OCI-LY7 (cell line): ENCODE results near the gene DCTN1. TPM values are rescaled to one million over a fixed set of nuclear protein-coding genes. Genes with fewer than 3 reads are reported as not detected.

ENCODE experiments used
- BruUV-seq: library from RNA; stranded (reverse); fragments of 400-500 nt; replicated peaks from 2 replicates; lab custom pipeline; 2021; lab: Mats Ljungman, UMichigan
- CTCF ChIA-PET: fragments of 300-600 bp; sonication (Branson Sonifier 250); formaldehyde crosslinking; loops from one replicate; lab custom pipeline; 2022; ENCODE audit warnings: antibody characterized with exemption; ENCODE audit not compliant: unreplicated experiment; lab: Charles Lee
- POLR2A ChIA-PET: fragments of 300-600 bp; sonication (Branson Sonifier 250); formaldehyde crosslinking; loops from one replicate; lab custom pipeline; 2022; ENCODE audit warnings: antibody characterized with exemption; lab: Charles Lee
- DNase-seq: peaks from one replicate; pipeline ENCODE4 v3.0.0-alpha.2; 2015; ENCODE audit warnings: low spot score
- H2AFZ ChIP-seq: fragments of 200-600 bp; sonication (generic), shearing (Covaris generic); 2 replicates; pipeline ENCODE4 v1.6.1; 2014; ENCODE audit warnings: mild to moderate bottlenecking, antibody characterized with exemption, low read length, moderate library complexity
- H3K27ac ChIP-seq: fragments of 200-600 bp; sonication (generic); 2 replicates; pipeline ENCODE4 v1.5.1; 2014; ENCODE audit warnings: mixed run types, low read depth, mild to moderate bottlenecking, moderate library complexity, low read length, inconsistent platforms; ENCODE audit not compliant: poor library complexity, severe bottlenecking
- H3K36me3 ChIP-seq: fragments of 200-600 bp; sonication (generic); 2 replicates; pipeline ENCODE4 v1.6.1; 2014; ENCODE audit warnings: mild to moderate bottlenecking, antibody characterized with exemption, low read length, moderate library complexity, mixed read lengths; ENCODE audit not compliant: insufficient read depth
- H3K4me1 ChIP-seq: fragments of 200-600 bp; sonication (generic); 2 replicates; pipeline ENCODE4 v1.5.1; 2014; ENCODE audit warnings: mild to moderate bottlenecking, low read length; ENCODE audit not compliant: insufficient read depth, poor library complexity, severe bottlenecking
- H3K4me2 ChIP-seq: fragments of 200-600 bp; sonication (generic); 2 replicates; pipeline ENCODE4 v1.6.1; 2014; ENCODE audit warnings: mild to moderate bottlenecking, low read length
- H3K4me3 ChIP-seq: fragments of 200-600 bp; sonication (generic); 2 replicates; pipeline ENCODE4 v1.5.1; 2014; ENCODE audit warnings: mild to moderate bottlenecking, low read depth, low read length; ENCODE audit not compliant: poor library complexity, severe bottlenecking
- H3K79me2 ChIP-seq: fragments of 200-600 bp; sonication (generic); 2 replicates; pipeline ENCODE4 v1.6.1; 2016; ENCODE audit warnings: low read depth, mild to moderate bottlenecking, low read length, moderate library complexity, mixed read lengths; ENCODE audit not compliant: insufficient read depth
- H3K9me2 ChIP-seq: fragments of 200-600 bp; sonication (generic); 2 replicates; pipeline ENCODE4 v1.6.1; 2016; ENCODE audit warnings: mild to moderate bottlenecking, low read length, mixed read lengths; ENCODE audit not compliant: insufficient read depth
- H3K9me3 ChIP-seq: fragments of 200-600 bp; sonication (generic); 2 replicates; pipeline ENCODE4 v1.6.1; 2014; ENCODE audit warnings: mild to moderate bottlenecking, mixed run types, low read length, mixed read lengths
- H4K20me1 ChIP-seq: fragments of 200-600 bp; sonication (generic); 2 replicates; pipeline ENCODE4 v1.6.1; 2014; ENCODE audit warnings: mild to moderate bottlenecking, antibody characterized with exemption, low read length, moderate library complexity, mixed read lengths; ENCODE audit not compliant: insufficient read depth
- EZH2phosphoT487 ChIP-seq: fragments of 200-600 bp; sonication (generic); IDR thresholded peaks from 2 replicates; pipeline ENCODE4 v1.6.1; 2018; ENCODE audit warnings: low read depth, borderline replicate concordance, mild to moderate bottlenecking, mixed run types, antibody characterized with exemption, low read length, moderate library complexity, mixed read lengths
- intact Hi-C: fragments of 100-400 bp; cut with micrococcal nuclease; formaldehyde crosslinking; loops from one replicate; pipeline ENCODE4 v1.10.0; 2022; ENCODE audit not compliant: unreplicated experiment
- total RNA-seq, 2 experiments: library from RNA; depleted of rRNA in 1 of 2; stranded (reverse); fragments of >200 nt in 1 of 2; shearing (Covaris generic) in 1 of 2; gene quantifications; 2 replicates each; pipeline ENCODE4 v1.2.3, GENCODE V29; 2014 to 2022
- TF ChIP-seq, protein P1 (sequence below): fragments of 200-600 bp; sonication (generic); conservative IDR thresholded peaks from 2 replicates; pipeline ENCODE4 v1.5.1; 2014; ENCODE audit warnings: mild to moderate bottlenecking, antibody characterized with exemption, low read length, moderate library complexity, mixed read lengths

DCTN1 gene
- total RNA-seq, 2 experiments from 2014 or later = 45.5 to 100 TPM

DNA sequence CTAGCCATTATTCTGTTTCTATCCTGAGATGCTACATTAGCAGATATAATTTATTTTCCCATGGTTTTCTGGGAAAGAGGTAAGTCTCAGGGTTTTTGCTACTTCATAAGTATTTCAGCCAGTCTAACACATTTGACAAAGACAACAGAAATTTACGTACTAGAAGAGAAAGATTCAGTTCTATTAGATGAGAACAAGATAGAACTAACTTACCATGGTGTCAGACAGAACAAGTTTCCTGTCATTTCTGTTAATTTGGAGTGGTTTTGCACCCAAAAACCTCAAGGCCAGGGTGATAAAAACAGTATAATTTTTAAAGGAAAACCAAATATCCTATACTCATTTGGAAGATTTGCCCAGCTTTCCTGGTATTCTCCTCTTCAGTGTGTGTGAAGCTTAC lies 52.5 kb downstream of the DCTN1 start:
- H3K9me3 ChIP-seq = no peaks in the 10 kb centered on the region
- no peak for TF ChIP-seq EZH2phosphoT487
- TF ChIP-seq, protein P1, sequence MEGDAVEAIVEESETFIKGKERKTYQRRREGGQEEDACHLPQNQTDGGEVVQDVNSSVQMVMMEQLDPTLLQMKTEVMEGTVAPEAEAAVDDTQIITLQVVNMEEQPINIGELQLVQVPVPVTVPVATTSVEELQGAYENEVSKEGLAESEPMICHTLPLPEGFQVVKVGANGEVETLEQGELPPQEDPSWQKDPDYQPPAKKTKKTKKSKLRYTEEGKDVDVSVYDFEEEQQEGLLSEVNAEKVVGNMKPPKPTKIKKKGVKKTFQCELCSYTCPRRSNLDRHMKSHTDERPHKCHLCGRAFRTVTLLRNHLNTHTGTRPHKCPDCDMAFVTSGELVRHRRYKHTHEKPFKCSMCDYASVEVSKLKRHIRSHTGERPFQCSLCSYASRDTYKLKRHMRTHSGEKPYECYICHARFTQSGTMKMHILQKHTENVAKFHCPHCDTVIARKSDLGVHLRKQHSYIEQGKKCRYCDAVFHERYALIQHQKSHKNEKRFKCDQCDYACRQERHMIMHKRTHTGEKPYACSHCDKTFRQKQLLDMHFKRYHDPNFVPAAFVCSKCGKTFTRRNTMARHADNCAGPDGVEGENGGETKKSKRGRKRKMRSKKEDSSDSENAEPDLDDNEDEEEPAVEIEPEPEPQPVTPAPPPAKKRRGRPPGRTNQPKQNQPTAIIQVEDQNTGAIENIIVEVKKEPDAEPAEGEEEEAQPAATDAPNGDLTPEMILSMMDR = no peak
- no peak for DNase-seq
- H3K27ac ChIP-seq = no peak overlapping the region
- H3K79me2 ChIP-seq = no peaks in the 10 kb centered on the region
- POLR2A ChIA-PET = no interaction called here
- no peak overlapping the region for H3K4me2 ChIP-seq
- intact Hi-C loops = no loop called here
- H3K9me2 ChIP-seq = no peaks in the 10 kb centered on the region
- no peaks in the 10 kb centered on the region for H3K4me1 ChIP-seq
- H4K20me1 ChIP-seq = no peaks in the 10 kb centered on the region
- no peak overlapping the region for H2AFZ ChIP-seq
- no peak overlapping the region for H3K4me3 ChIP-seq
- H3K36me3 ChIP-seq = no peaks in the 10 kb centered on the region
- CTCF ChIA-PET = interaction anchor here (0.5 kb wide), 1 partner anchor 14 kb away, joined by 3 read pairs; no protein-coding TSS in a partner anchor
- BruUV-seq = no TSS peak

DNA sequence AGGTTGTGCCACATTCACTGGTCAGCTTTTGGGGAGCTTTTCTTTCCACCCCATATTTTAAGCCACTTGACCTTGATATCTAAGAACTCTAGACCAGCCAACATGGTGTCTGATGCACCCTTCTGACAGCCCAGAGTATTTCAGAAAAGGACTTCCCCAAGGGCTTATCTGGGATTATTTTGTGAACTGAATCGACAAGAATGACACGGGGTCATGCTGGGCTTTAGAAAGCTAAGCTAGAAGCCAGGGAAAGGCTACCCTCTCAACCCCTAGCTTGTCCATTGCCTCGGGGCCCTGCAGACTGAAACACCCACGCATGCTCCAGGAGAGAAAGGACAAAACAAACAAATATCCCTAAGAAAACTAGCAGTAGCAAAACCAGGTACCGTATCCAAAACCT lies 52.9 kb downstream of the DCTN1 start:
- H3K9me2 ChIP-seq = no peaks in the 10 kb centered on the region
- no peak overlapping the region for H3K27ac ChIP-seq
- no peaks in the 10 kb centered on the region for H3K9me3 ChIP-seq
- no peak for DNase-seq
- TF ChIP-seq, protein P1 = no peak
- TF ChIP-seq EZH2phosphoT487 = no peak
- POLR2A ChIA-PET = interaction anchor here (0.6 kb wide), 2 partner anchors 12 to 146 kb away, joined by 3 read pairs; no protein-coding TSS in a partner anchor
- no peaks in the 10 kb centered on the region for H3K79me2 ChIP-seq
- no peaks in the 10 kb centered on the region for H3K4me1 ChIP-seq
- CTCF ChIA-PET = no interaction called here
- no peak overlapping the region for H3K4me2 ChIP-seq
- H2AFZ ChIP-seq = no peak overlapping the region
- no TSS peak for BruUV-seq
- no peaks in the 10 kb centered on the region for H4K20me1 ChIP-seq
- intact Hi-C loops = no loop called here
- H3K36me3 ChIP-seq = no peaks in the 10 kb centered on the region
- H3K4me3 ChIP-seq = no peak overlapping the region

DNA sequence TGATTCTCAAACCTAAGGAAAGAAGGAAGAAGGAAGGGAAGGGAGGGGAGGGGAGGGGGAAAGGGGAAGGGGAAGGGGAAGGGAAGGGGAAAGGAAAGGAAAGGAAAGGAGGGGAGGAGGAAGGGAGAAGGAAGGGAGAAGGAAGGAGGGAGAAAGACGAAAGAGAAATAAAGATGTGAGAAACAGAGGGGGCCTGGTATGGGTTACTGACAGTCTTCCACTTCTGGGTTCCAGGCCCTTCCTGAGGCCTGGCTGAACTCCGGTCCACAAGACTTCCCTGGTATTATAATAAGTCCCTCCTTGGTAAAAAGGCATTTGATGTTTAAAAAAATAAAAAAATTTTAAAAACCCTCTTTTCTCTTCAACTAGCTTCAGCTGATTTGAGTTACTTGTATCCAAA lies 54.3 kb downstream of the DCTN1 start:
- Histone ChIP-seq H3K9me3 (no peaks in the 10 kb centered on the region), H3K36me3 (no peaks in the 10 kb centered on the region), H3K79me2 (no peaks in the 10 kb centered on the region), H3K4me1 (no peaks in the 10 kb centered on the region), H3K4me2 (no peak overlapping the region), H3K4me3 (no peak overlapping the region), H4K20me1 (no peaks in the 10 kb centered on the region), H3K27ac (no peak overlapping the region), H2AFZ (no peak overlapping the region), H3K9me2 (no peaks in the 10 kb centered on the region)
- intact Hi-C loops = no loop called here
- CTCF ChIA-PET = interaction anchor here (3.8 kb wide), 1 partner anchor 9 kb away, joined by 15 read pairs; no protein-coding TSS in a partner anchor
- POLR2A ChIA-PET = interaction anchor here (0.9 to 1.1 kb wide), 2 partner anchors 12 to 65 kb away, joined by 3 to 4 read pairs; no protein-coding TSS in a partner anchor
- DNase-seq = no peak
- BruUV-seq = no TSS peak
- TF ChIP-seq, protein P1 = no peak
- TF ChIP-seq EZH2phosphoT487 = no peak
